Activated CD8-positive, alpha-beta memory T cell treated with anti-CD3 and anti-CD28 coated beads, Interleukin-2, amount 50 U/mL, for 24 hours (primary cell): Measurements from ENCODE around the gene ADAMTSL2.

Experiments used
- DNase-seq: peaks from one replicate; pipeline ENCODE4 v3.0.0-alpha.2; 2020; ENCODE audit errors: extremely low read depth

Gene ADAMTSL2

DNA sequence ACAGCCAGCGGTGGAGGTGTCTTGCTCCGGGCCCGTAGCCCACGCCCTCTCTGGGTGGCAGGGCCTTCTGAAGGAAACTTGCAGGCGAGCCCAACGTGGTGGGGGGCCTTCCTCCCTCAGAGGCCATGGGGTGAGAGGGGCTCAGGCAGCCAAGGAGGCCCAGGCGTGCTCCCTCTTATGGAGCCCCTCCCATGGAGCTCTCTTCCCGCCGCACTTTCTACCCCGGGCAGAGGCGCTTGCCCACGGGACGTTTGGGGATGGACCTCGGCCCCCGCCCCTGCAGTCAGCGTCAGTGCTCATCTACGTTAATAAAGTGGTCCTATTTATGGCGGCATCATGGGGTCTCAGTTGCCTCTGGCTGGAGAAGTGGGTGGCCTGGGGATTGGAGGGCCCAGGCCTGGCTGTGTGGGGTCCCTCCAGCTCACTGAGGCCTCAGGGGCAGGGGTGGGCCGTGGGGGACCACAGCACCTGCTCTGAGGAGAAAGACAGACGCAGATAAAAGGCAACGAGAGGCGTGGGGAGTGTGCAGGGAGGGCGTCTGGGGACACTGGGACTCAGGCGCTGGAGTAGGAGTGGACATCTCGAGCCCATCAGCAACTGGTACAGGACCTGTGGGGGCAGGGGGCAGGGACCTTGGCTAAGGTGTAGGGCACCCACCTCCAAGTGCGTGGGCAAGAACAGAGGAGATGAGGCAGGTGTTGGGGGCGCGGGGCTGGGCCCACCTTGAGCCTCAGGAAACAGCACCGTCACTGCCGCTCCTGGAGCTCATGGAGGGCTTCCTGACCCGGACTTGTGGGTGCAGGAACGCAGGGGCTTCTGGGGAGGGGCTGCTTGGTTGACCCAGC lies 40.9 kb downstream of the ADAMTSL2 start:
- no peak for DNase-seq

GRCh38 chr9:133576031-133576874 lies 41.7 kb downstream of the ADAMTSL2 start:
- no peak for DNase-seq

DNA sequence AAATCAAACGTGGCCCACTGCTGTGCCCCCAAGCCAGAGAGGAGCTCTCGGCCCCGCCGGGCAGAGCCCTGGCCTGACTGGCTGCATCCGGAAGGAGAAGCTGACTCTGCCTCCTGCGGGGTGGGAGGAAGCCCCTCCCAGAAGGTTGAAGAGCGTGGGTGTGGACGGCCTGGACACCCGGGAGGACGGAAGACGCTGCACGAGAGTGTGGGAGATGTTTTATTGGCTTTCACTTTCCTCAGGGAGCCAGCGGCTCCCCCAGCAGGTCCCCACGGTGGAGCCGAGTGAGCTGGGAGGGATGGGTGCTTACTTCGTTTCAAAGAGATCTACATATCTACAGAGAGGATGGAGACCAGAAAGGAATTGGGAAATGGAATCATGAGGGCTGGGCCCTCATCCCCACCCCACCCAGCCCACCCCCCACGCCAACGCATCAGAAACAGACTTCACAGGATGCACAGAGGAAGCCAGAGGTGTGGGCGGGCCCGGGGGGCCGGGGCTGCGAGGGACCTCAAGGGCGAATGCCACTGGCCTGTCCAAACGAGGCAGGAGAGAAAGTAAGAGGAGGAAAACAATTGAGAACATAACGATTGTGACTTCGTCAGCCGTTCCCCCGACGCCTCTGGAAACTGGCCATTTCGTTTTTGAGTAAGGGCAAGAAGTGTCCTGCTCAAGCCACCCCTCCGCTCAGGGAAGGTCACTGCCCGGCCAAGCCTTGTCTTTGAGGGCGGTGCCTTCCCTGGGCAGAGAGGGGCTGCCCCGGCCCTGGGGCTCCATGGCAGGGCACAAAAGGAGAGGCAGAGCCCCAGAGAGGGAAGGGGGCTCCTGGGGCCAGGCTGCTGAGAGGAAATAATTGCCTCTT lies 42.6 kb downstream of the ADAMTSL2 start:
- no peak for DNase-seq

- DNase-seq: no peak
These were observed 43.2 kb downstream of the ADAMTSL2 start for GRCh38 chr9:133577737-133578112.

DNA sequence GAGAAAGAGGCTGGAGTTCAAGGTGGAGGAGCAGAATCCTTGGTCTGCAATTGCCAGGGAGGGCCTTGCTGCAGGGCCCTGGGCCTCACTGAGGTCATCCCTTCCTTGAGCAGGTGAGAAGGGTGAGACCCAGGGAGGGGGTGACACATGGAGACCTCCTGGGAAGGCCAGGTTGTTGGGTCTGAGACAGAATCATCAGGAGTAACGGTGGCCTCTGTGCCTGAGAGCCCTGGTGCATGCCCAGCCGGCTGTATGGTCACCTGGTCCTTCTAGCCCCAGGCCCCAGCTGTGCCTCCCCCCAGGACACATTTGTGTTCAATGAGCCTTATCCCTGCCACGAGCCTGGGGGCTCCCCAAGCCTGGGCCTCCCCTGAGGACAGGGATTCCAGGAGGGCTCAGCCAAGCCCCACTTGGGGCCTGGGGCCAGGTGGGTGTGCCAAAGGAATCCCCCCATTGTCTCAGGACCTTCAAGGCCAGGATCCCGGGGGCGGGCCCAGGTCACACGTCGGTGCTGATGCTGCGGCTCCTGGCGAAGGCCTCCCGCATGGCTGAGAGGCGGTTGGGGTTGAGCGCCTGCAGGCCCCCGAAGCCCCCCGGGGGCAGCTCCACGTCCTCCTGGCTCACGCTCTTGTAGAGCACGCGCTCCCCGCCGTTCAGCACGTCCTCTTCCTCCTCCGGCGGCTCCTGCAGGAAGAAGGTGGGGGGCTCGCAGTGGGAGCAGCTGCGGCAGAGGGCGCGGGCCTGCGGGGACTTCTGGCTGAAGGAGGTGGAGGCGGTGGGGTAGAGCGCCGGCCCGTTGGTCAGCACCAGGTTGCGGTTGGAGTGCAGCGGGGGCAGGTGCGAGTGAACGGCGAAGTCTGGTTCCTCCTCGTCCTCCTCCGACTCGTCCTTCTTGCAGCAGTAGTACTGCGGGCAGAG lies 44.3 kb downstream of the ADAMTSL2 start:
- DNase-seq: no peak

- no peak for DNase-seq
These were observed 45.3 kb downstream of the ADAMTSL2 start for GRCh38 chr9:133579601-133580418.

DNA sequence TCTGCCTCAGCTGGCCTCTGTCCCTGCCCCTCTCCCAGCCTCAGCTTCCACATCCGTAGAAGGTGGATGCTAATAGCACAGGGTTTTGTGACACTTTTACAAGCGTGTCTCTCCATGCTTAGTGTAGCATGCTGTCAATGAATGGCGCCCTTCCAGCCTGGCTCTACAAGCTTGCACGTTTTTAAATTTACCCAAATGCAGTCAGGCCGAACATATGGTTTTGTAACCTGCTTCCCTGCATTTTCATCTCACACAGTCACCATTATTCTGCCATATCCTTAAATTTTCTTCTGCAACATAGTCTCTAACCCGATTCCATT lies 45.9 kb downstream of the ADAMTSL2 start:
- no peak for DNase-seq

- no peak for DNase-seq
These were observed 46.5 kb downstream of the ADAMTSL2 start for GRCh38 chr9:133581011-133581410.

GRCh38 chr9:133581513-133582343 lies 47.2 kb downstream of the ADAMTSL2 start:
- no peak for DNase-seq

DNA sequence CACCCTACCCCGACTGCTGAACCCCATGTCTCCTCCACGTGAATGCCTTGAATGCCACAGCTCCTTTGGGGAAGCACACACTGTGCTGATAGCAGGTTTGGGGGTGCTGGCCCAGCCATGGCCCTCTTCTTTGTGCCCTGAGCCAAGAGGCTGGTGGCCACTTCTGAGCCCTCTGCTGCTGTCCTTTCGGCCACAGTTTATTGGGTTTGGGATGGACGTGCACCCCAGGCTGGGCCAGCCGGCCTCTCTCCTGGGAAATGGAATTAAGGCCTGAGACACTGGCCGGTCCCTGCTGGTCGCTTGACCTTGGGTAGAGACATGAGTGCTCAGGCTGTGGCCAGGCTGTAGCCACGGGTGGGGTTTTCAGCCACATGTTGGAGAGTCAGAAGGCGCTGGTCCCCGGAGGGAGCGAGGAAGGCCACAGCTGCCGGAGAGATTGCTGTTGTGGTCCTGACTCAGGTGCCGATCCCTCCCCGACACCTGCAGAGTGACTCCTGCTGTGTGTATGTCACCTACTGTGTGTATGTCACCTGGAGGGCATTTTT lies 48.1 kb downstream of the ADAMTSL2 start:
- DNase-seq: no peak

DNA sequence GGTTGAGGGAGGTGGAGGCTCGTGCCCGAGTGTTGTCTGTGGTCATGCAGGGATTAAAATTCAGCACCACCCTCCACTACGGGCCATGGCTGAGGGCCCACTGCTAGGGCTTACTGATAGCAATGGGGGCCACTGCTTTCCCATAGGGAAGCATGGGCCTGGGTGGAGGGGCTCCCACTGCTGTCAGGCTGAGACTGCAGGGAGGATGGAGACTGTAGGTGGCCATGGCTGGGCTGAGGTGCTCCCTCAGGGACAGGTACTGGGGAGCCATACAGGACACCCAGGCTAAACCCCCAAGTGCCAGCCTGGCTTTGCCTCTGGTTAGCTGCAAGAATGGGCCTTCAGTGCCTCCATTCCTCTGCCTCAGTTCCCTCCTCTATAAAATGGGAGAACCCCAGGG lies 48.6 kb downstream of the ADAMTSL2 start:
- no peak for DNase-seq

DNA sequence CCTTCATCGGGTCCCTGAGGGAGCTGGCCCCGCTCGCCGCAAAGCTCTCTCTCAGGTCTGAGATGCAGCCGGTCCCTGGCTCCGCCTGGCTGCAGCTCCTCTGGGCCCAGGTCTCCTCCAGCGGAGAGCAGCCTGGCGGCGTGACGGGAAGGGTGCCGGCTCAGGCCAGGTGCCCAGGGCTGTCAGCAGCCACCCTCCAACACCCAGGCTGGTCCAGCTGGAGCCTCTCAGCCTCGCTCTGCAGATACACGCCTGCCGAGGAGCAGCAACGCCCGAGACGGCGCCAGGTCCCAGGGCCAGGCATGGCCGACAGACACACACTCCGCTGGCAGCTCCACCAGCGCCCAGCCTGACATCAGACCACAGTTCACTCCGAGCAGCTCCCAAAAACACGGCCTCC lies 49.1 kb downstream of the ADAMTSL2 start:
- DNase-seq: no peak

DNA sequence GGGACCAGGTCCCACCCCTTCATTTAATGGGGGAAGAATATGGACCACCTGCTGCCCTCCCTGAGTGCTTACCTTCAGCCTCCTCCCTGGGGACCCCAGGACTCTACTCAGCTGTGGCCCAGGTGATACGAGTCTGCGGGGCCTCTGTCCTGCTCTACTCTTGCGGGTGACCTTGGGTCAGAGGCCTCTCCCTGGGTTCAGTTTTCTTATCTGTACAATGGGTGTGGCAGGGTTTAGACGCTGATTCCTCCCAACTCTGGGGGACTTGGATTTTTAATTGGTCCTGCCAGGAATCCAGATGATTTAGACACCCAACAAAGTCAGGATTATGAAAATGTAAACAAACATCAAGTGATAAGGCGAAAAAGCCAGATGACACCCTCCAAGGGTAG lies 49.7 kb downstream of the ADAMTSL2 start:
- no peak for DNase-seq

GRCh38 chr9:133584559-133585476 lies 50.3 kb downstream of the ADAMTSL2 start:
- DNase-seq: no peak

- no peak for DNase-seq
These were observed 51.2 kb downstream of the ADAMTSL2 start for GRCh38 chr9:133585481-133586351.

DNA sequence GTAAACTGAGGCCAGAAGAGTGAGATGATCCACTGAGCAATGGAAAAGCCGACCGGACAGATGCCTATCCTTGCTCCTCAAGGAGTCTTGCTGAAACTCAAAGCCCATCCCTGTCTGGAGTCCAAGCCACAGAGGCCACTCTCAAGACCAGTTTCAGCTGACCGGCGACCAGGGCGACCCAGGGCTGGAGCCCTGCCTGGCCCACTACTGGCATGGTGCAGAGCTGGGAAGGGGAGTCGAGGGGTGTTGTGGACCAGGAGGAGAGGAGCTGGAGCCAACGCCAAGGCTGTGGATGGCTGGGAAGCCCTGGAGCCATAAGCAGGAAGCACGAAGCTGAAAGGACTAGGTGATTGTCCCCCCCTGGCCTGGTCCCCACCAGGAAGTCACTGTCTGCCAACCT lies 52.5 kb downstream of the ADAMTSL2 start:
- no peak for DNase-seq

DNA sequence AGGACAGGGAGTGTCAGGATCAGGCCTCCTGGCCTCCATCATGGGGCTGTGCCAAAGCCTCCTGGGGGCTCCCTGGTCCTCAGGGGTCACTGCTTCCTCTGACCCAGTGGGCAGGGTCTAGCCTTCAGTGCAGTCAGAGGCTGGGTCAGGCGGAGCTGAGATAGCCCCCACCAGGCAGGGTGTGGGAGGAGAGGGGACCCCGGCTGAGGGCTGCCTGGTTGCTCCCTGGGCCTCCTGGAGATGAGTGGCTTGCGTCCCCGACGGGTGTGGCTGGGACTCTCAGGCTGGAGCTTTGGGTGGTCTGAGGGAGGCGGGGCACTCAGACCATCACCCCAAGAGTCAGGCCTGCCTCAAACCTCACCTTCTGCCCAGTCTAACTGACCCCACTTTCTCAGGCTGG lies 53.0 kb downstream of the ADAMTSL2 start:
- no peak for DNase-seq
